Lower lobe of right lung (tissue), 2 donors: Measurements from ENCODE around the gene ALDH1A1. TPM values are rescaled to one million over a fixed set of nuclear protein-coding genes. Genes with fewer than 3 reads are reported as not detected.

ENCODE experiments used
- ATAC-seq, 2 donors: fragments of 200-7000 bp; cut with Tn5 transposase; one replicate each; pipeline ENCODE4 v1.9.1; 2020 to 2022; ENCODE audit warnings: mild to moderate bottlenecking in 2 of 2, moderate library complexity in 2 of 2
- DNase-seq: peaks from one replicate; pipeline ENCODE4 v3.0.0-alpha.2; 2020
- H3K27ac ChIP-seq: fragments of 200-600 bp; one replicate; pipeline ENCODE4 v1.8.0; 2022
- H3K27me3 ChIP-seq: fragments of 200-600 bp; one replicate; pipeline ENCODE4 v1.8.0; 2022; ENCODE audit warnings: low read depth
- H3K36me3 ChIP-seq: fragments of 200-600 bp; one replicate; pipeline ENCODE4 v1.8.0; 2022; ENCODE audit warnings: mild to moderate bottlenecking
- H3K4me1 ChIP-seq: fragments of 200-600 bp; one replicate; pipeline ENCODE4 v1.8.0; 2022
- H3K4me3 ChIP-seq: fragments of 200-600 bp; one replicate; pipeline ENCODE4 v1.8.0; 2022; ENCODE audit warnings: mild to moderate bottlenecking
- H3K9me3 ChIP-seq: fragments of 200-600 bp; one replicate; pipeline ENCODE4 v1.8.0; 2022
- intact Hi-C: fragments of 100-400 bp; cut with DNase I; formaldehyde crosslinking; loops from one replicate; pipeline ENCODE4 v1.11.0; 2022
- total RNA-seq: library from RNA; stranded (reverse); fragmentation: NEBNext Ultra II Directional; extraction: Animal tissue kit (Norgen Biotek cat#: 25700); gene quantifications from one replicate; pipeline ENCODE4 v1.2.1, GENCODE V29; 2021
- TF ChIP-seq, protein P1 (sequence below): fragments of 200-600 bp; IDR thresholded peaks from one replicate; pipeline ENCODE4 v1.8.0; 2022; ENCODE audit warnings: antibody characterized with exemption, mild to moderate bottlenecking
- donor health status: DM: no; HTN: yes; CAD: no; lungs with severe emphysema.

ALDH1A1 gene
- total RNA-seq, 1 donor from 2014 or later: 238 TPM

DNA sequence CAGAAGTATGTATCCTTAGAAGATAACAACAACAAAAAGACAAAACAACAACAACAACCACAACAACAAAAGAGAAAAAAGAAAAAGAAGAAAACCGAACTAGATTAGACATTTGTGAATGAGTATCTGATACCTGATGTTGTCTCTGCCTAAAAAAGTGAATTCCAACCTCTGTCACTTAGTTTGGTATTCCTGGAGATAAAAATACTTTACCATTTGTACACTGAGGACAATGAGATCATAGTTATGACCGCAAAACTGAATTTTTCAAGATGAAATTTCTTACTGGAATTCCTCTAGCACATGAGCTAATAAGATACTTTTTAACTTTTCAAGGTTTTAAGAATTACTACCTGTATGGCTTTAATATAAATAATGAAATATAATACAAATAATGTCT lies 54.5 kb downstream of the ALDH1A1 start:
- Histone ChIP-seq H3K4me3 (no peak overlapping the region), H3K4me1 (no peaks in the 10 kb centered on the region), H3K36me3 (peaks cover 11% of the 10 kb centered on the region), H3K9me3 (no peaks in the 10 kb centered on the region), H3K27ac (no peak overlapping the region), H3K27me3 (no peaks in the 10 kb centered on the region)
- DNase-seq (no peak), ATAC-seq (no peak)
- intact Hi-C loops: no loop called here
- TF ChIP-seq, protein P1, sequence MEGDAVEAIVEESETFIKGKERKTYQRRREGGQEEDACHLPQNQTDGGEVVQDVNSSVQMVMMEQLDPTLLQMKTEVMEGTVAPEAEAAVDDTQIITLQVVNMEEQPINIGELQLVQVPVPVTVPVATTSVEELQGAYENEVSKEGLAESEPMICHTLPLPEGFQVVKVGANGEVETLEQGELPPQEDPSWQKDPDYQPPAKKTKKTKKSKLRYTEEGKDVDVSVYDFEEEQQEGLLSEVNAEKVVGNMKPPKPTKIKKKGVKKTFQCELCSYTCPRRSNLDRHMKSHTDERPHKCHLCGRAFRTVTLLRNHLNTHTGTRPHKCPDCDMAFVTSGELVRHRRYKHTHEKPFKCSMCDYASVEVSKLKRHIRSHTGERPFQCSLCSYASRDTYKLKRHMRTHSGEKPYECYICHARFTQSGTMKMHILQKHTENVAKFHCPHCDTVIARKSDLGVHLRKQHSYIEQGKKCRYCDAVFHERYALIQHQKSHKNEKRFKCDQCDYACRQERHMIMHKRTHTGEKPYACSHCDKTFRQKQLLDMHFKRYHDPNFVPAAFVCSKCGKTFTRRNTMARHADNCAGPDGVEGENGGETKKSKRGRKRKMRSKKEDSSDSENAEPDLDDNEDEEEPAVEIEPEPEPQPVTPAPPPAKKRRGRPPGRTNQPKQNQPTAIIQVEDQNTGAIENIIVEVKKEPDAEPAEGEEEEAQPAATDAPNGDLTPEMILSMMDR: no peak

DNA sequence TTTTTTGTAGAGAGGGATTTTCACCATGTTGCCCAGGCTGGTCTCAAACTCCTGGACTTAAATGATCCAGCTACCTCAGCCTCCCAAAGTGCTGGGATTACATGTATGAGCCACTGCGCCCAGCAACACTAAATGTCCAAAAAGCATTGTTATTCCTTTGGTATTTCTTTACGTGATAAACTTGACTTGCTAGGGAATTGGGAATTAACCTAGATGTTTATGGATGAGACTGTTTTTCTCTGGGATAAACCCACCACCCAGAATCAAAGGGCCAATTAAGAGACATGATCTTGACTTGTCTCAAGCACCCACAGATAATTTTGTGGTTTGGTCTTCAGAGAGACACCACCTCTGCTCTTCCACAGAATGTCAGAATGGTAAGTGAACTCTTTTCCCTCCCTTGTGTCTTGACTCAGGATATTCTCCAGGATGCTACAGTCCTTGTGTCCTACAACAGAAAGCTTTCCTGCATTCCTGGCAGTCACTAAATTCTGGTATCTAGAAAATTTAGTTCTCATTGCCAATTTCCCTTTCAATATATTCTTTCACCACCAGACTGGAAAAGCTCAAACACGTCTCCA lies 55.7 kb downstream of the ALDH1A1 start:
- no peak overlapping the region for H3K27ac ChIP-seq
- TF ChIP-seq, protein P1: no peak
- H3K27me3 ChIP-seq: no peaks in the 10 kb centered on the region
- no peaks in the 10 kb centered on the region for H3K9me3 ChIP-seq
- intact Hi-C loops: no loop called here
- no peaks in the 10 kb centered on the region for H3K4me1 ChIP-seq
- ATAC-seq (no peak), DNase-seq (no peak)
- H3K36me3 ChIP-seq: peaks cover 7% of the 10 kb centered on the region
- H3K4me3 ChIP-seq: no peak overlapping the region

DNA sequence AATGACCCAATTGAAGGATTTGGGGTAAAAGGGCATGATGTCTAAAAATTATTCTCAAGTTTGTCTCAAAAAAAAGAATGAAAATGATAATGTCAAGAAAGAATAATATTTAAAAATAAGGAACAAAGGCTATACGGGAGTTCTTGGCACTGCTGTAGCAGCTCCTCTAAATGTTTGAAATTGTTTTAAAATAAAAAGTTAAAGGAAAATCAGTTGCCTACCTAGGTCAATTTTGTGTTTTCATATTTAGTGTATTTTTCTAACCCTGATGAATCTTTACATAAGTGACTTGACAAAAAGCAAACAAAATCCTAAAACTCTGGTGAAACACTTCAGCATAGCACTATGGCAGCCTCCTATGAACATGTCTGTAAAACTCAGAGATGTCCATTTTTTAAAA lies 56.4 kb downstream of the ALDH1A1 start:
- DNase-seq: no peak
- intact Hi-C loops: no loop called here
- TF ChIP-seq, protein P1: no peak
- Histone ChIP-seq H3K27me3 (no peaks in the 10 kb centered on the region), H3K36me3 (peaks cover 5% of the 10 kb centered on the region), H3K4me1 (no peaks in the 10 kb centered on the region), H3K9me3 (no peaks in the 10 kb centered on the region), H3K4me3 (no peak overlapping the region), H3K27ac (no peak overlapping the region)
- ATAC-seq: no peak

DNA sequence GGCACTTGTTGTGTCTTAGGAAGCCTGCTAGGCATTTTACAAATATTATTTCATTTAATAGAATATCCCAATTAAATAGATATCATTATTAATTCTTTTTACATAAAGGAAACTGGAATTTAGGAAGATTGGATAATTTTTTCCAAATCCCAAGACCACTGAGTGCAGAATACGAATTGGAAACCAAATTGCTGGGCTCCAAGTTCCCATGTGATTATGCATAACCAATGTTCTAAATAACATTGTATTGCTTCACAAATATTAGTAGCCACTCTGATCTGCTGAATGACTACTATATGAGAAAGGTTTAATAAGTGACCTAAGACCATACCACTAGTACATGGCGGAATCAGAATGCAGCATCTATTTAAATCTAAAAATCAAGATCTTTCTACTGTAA lies 57.7 kb downstream of the ALDH1A1 start:
- ATAC-seq (no peak), DNase-seq (no peak)
- intact Hi-C loops: no loop called here
- H3K4me1 ChIP-seq: no peaks in the 10 kb centered on the region
- H3K4me3 ChIP-seq: no peak overlapping the region
- TF ChIP-seq, protein P1: no peak
- no peaks in the 10 kb centered on the region for H3K36me3 ChIP-seq
- no peaks in the 10 kb centered on the region for H3K27me3 ChIP-seq
- no peak overlapping the region for H3K27ac ChIP-seq
- H3K9me3 ChIP-seq: no peaks in the 10 kb centered on the region

DNA sequence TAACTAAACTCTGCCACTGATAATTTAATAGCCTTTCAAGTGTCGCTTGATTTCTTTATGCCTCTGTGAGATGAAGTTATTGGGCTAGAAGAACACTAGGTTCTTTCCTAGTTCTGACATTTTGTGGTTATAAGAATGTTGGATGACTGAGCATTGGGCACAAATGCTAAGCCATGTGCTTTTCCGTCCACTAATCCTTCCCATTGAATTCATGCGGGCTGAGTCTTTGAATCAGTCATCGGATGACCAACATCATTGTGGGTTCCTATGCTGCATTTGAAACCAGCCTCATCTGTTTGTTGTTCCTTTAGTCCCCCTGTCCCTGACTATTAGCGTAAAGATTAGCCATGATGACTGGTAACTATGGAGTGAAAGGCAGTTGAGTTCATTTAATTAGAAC lies 58.5 kb downstream of the ALDH1A1 start:
- intact Hi-C loops: no loop called here
- H3K4me1 ChIP-seq: no peaks in the 10 kb centered on the region
- DNase-seq (no peak), ATAC-seq (no peak)
- H3K27ac ChIP-seq: no peak overlapping the region
- peaks cover 4% of the 10 kb centered on the region for H3K36me3 ChIP-seq
- no peak overlapping the region for H3K4me3 ChIP-seq
- TF ChIP-seq, protein P1: no peak
- H3K27me3 ChIP-seq: no peaks in the 10 kb centered on the region
- no peaks in the 10 kb centered on the region for H3K9me3 ChIP-seq
